ENCODE data around the gene FHL2. TPM values are rescaled to one million over a fixed set of nuclear protein-coding genes. Genes with fewer than 3 reads are reported as not detected.
A peak's percentile ranks its signal among the peaks of the same experiment; 100 is the strongest.

Gene FHL2
- total RNA-seq, 1 experiment from 2014 or later = 45.4 TPM

DNA sequence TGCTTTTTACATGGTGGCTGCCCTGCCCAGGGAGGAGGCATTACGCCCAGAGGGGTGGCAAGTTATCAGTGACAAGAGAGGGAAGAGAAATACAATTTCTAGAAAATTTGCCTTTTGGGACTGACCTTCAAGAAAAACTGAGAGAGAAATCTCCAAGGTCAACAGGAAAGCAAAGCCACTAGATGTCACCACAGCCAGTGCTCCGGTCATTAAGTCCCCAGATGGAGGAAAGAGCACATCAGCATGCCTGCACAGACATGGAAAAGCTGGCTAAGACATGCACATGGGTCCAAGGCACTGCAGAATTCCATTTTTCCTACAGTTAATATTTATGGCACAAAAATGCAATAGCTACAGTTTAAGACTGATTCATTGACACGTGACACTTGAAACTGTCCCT, 21.0 kb downstream of the FHL2 start:
- no peaks in the 10 kb centered on the region for H3K9me3 ChIP-seq
- Mint-ChIP-seq H3K27ac (ENCODE audit: unreplicated experiment) (peak overlapping the region; percentile 70), H3K4me3 (ENCODE audit: unreplicated experiment) (no peak overlapping the region), H3K36me3 (ENCODE audit: insufficient read depth, unreplicated experiment) (peaks cover 70% of the 10 kb centered on the region), H3K27me3 (ENCODE audit: insufficient read depth, unreplicated experiment) (no peaks in the 10 kb centered on the region), H3K9me3 (ENCODE audit: unreplicated experiment) (no peaks in the 10 kb centered on the region), H3K4me1 (ENCODE audit: low read depth, unreplicated experiment) (peaks cover 27% of the 10 kb centered on the region)
- H3K36me3 ChIP-seq (ENCODE audit: control insufficient read depth, insufficient read depth, low read length) = no peaks in the 10 kb centered on the region
- peak; percentile 21 to 34 for TF ChIP-seq CTCF (IDR thresholded peaks at IDR 0.05; ENCODE audit: insufficient read depth in 1 of 2, low read depth in 1 of 2, low read length in 1 of 2, severe bottlenecking in 1 of 2, unreplicated experiment in 1 of 2)
- intact Hi-C loops (cut with micrococcal nuclease; ENCODE audit: unreplicated experiment) = loop anchor here (1.0 to 2.0 kb wide), 2 partner anchors 21 to 143 kb away; partner anchors contain the start of gene FHL2
- ChIA-PET POLR2A (no interaction called here), CTCF (interaction anchor here (0.7 to 1.2 kb wide), 2 partner anchors 141 to 143 kb away, joined by 4 to 5 read pairs; no protein-coding TSS in a partner anchor)
- H3K4me3 ChIP-seq (ENCODE audit: low read depth, low read length) = no peak overlapping the region
- no TSS peak for BruUV-seq (replicated peaks)
- H3K4me1 ChIP-seq = peaks cover 46% of the 10 kb centered on the region
- DNase-seq = peak in 1 of 2 experiments; percentile 40
- no peaks in the 10 kb centered on the region for H3K27me3 ChIP-seq (replicated peaks; ENCODE audit: control insufficient read depth, insufficient read depth, low read length)

DNA sequence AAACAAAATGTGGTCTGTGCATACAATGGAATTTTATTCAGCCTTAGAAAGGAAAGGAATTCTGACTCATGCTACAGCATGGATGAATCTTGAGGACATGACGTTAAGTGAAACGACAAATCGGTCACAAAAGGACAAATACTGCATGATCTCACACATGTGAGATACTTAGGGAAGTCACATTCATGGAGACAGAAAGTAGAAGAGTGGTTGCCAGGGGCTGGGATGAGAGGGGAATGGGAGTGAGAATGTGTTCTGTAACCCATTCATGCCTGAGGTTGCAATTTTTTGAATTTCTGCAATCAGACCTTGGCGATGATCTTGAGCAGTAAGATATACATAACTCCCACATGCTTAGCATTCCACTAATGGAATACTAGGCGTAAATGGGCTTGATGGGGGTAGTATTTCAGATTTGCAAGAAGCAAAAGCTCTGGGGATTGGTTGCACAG, 22.0 kb downstream of the FHL2 start:
- Mint-ChIP-seq H3K4me3 (ENCODE audit: unreplicated experiment) (no peak overlapping the region), H3K36me3 (ENCODE audit: insufficient read depth, unreplicated experiment) (peaks cover 64% of the 10 kb centered on the region), H3K27me3 (ENCODE audit: insufficient read depth, unreplicated experiment) (no peaks in the 10 kb centered on the region), H3K9me3 (ENCODE audit: unreplicated experiment) (no peaks in the 10 kb centered on the region), H3K27ac (ENCODE audit: unreplicated experiment) (peak overlapping the region; percentile 75), H3K4me1 (ENCODE audit: low read depth, unreplicated experiment) (peaks cover 27% of the 10 kb centered on the region)
- POLR2A ChIA-PET = no interaction called here
- intact Hi-C loops (cut with micrococcal nuclease; ENCODE audit: unreplicated experiment) = no loop called here
- Histone ChIP-seq H3K4me1 (peaks cover 46% of the 10 kb centered on the region), H3K4me3 (ENCODE audit: low read depth, low read length) (no peak overlapping the region), H3K27me3 (replicated peaks; ENCODE audit: control insufficient read depth, insufficient read depth, low read length) (no peaks in the 10 kb centered on the region), H3K36me3 (ENCODE audit: control insufficient read depth, insufficient read depth, low read length) (no peaks in the 10 kb centered on the region), H3K9me3 (no peaks in the 10 kb centered on the region)
- CTCF ChIA-PET = interaction anchor here (0.7 kb wide), 1 partner anchor 14 kb away, joined by 3 read pairs; no protein-coding TSS in a partner anchor
- no peak for TF ChIP-seq CTCF (IDR thresholded peaks at IDR 0.05; ENCODE audit: insufficient read depth in 1 of 2, low read depth in 1 of 2, low read length in 1 of 2, severe bottlenecking in 1 of 2, unreplicated experiment in 1 of 2)
- DNase-seq = no peak
- BruUV-seq (replicated peaks) = no TSS peak

DNA sequence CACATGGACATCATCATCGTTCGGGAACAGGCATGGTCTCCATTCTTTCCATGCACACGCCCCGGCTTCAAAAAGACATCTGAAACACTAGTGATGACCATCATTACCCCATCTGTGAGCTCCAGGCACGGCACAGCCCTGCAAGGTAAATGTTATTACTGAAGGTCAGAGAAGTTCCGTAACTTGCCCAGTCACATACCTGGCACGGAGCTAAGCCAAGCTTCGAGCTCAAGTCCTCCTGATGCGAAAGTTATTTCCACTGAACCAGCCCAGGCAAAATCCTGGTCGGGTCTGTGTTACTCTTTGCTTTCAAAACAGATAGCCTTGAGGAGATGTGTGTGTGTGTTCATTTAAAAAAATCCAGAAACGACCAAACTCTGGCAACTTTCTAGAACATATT, 22.8 kb downstream of the FHL2 start:
- peaks cover 58% of the 10 kb centered on the region for H3K36me3 Mint-ChIP-seq (ENCODE audit: insufficient read depth, unreplicated experiment)
- ChIA-PET POLR2A (interaction anchor here (0.7 kb wide), 1 partner anchor 102 kb away, joined by 3 read pairs; no protein-coding TSS in a partner anchor), CTCF (no interaction called here)
- H3K9me3 Mint-ChIP-seq (ENCODE audit: unreplicated experiment) = no peaks in the 10 kb centered on the region
- intact Hi-C loops (cut with micrococcal nuclease; ENCODE audit: unreplicated experiment) = no loop called here
- Histone ChIP-seq H3K27me3 (replicated peaks; ENCODE audit: control insufficient read depth, insufficient read depth, low read length) (no peaks in the 10 kb centered on the region), H3K9me3 (no peaks in the 10 kb centered on the region), H3K4me3 (ENCODE audit: low read depth, low read length) (no peak overlapping the region), H3K4me1 (peaks cover 46% of the 10 kb centered on the region), H3K36me3 (ENCODE audit: control insufficient read depth, insufficient read depth, low read length) (no peaks in the 10 kb centered on the region)
- no peaks in the 10 kb centered on the region for H3K27me3 Mint-ChIP-seq (ENCODE audit: insufficient read depth, unreplicated experiment)
- no peak for DNase-seq
- no TSS peak for BruUV-seq (replicated peaks)
- no peak for TF ChIP-seq CTCF (IDR thresholded peaks at IDR 0.05; ENCODE audit: insufficient read depth in 1 of 2, low read depth in 1 of 2, low read length in 1 of 2, severe bottlenecking in 1 of 2, unreplicated experiment in 1 of 2)
- H3K27ac Mint-ChIP-seq (ENCODE audit: unreplicated experiment) = no peak overlapping the region
- H3K4me1 Mint-ChIP-seq (ENCODE audit: low read depth, unreplicated experiment) = peaks cover 27% of the 10 kb centered on the region
- no peak overlapping the region for H3K4me3 Mint-ChIP-seq (ENCODE audit: unreplicated experiment)

Measured in Caco-2 (cell line).